HG02798 (cell line): ENCODE data around the gene SOX10.
"Not testable (repeated sequence)": the region's sequence is repeated elsewhere in the genome, so short reads cannot be mapped to it uniquely, and the experiment has no call there.

Experiments used
- ATAC-seq: cut with Tn5 transposase; IDR thresholded peaks from one replicate; pipeline ENCODE4 v1.9.1; 2021; ENCODE audit warnings: mild to moderate bottlenecking; ENCODE audit not compliant: unreplicated experiment, poor library complexity

Gene SOX10

GRCh38 chr22:37967637-37968451 lies 16.5 kb downstream of the SOX10 start:
- no peak for ATAC-seq

GRCh38 chr22:37967147-37967546 lies 17.2 kb downstream of the SOX10 start:
- no peak for ATAC-seq

DNA sequence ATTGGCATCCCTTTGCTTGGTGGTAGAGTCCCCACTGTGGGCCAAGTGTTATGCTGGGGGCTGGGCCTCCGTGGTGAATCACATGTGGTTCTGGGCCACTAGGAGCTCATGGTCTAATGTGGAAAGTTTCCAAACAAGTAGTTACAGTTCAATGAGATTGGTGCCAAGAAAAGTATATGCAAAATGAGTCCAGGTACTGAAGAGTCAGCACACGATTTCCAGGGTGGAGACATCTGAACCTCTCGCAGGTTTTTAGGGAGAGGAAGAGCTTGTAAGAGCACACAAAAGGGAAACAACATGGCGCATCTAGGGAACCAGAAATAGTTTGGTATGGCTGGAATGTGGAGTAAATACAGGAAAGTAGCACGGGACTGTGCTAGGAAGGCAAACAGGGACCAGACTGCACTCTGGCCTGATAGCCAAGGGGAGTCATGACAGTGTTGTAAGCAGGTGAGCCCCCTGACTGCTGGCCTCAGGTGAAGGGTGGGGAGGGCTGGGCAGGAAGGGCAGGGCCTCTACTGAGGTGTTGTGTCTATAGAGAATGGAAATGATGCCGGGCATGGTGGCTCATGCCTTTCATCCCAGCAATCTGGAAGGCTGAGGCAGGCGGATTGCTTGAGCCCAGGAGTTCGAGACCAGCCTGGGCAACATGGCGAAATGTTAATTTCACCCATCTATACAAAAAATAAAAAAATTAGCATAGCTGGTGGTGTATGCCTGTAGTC lies 18.3 kb downstream of the SOX10 start:
- ATAC-seq = no peak

GRCh38 chr22:37961062-37961461 lies 23.3 kb downstream of the SOX10 start:
- ATAC-seq = no peak

DNA sequence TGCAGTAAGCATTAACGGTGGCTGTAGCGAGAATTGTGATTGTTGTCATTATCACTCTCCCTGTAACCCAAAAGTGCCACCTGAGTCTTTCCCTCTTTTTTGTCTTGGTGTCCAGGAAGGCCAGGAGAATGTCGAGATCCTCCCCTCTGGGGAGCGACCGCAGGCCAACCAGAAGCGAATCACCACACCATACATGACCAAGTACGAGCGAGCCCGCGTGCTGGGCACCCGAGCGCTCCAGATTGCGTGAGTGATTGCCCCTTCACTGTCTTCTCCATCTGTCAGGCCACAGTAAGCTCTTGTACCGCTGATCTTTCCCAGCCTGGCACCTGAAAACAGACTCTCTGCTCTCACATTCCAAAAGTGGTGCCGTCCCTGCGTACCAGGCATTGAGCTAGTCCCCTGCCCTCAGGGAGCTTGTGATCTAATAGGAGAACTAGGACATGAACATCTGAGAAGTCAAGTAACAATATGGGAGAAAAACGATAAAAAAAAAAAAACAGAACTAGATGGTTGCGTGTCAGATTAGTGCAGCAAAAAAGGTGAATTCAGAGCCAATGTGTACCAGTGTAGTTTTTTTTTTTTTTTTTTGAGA lies 25.0 kb downstream of the SOX10 start:
- no peak for ATAC-seq

DNA sequence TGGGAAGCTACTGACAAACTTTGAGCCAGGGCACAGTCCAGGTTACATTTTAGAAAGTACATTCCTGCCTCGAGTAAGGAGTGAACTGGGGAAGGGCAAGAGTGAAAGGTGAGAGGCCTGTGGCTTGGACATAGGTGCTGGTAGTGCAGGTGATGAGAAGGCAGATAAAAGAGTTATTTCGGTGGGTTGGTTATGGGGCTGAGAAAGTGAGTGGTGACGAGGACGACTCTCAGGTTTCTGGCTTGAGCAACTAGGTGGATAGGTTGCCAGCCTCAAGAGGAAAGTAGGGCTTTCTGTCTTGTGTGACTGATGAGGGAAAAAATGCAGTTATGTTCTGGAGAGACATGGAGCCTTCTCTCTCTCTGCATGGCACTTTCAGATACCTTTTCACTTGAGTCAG lies 27.1 kb downstream of the SOX10 start:
- no peak for ATAC-seq

GRCh38 chr22:37955825-37956397 lies 28.4 kb downstream of the SOX10 start:
- not testable (repeated sequence) for ATAC-seq

DNA sequence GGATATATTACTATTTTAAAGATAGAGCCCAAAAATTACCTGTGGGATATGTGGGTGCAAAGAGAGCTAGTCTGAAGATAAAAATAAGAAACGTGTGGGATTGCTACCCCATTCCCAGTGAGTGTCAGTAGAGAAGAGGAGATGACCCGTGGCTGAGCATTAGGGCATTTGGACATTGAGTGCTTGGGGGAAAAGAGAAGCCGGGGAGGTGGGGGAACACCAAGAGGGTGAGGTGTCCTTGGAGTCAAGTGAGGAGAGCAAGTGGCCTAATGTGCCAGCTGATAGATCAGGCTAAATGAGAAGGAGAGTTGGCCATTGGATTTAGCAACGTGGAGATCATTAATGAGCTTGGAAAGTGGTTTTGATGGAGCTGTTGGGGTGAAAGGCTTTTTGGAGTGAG lies 29.7 kb downstream of the SOX10 start:
- no peak for ATAC-seq

DNA sequence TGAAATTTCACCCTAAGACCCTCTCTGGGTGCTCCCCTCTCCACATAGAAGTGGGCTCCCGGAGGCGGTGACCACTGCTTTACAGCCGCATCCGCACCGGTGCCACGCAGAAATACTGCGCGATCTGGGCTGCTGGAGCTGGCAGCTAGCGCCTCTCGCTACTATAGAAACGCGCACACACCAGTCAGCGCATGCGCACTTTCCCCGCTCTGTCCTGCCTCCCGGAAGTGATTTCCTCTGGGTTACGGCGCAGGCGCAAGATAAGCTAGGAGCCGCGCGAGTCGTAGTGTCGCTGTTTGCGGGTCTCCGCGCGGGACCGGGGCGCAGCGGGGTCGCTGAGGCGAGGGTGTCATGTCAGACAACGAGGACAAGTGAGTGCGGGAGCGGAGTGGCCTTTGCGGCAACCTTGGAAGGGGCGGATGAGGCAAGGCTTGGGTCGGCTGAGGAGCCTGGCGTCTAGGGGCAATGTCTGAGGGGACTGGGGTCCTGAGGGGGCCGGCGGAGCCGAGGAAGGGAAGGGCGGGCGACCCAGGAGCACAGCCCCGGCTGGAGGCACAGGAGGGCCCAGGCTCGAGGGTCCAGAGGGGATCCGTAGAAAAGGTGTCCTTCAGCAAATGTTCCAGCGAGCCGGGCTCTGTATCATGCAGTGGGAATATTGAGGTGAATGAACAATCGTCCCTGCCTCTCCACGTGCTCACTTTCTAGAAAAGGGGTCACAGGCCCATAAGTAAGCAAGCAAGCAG lies 30.7 kb downstream of the SOX10 start, which contains the start of the genes C22orf23 and POLR2F:
C22orf23 (minus strand) TSS at position 165 of the 743 bp plus-strand sequence. CDS start 452 bp downstream, outside the sequence.
POLR2F (plus strand) TSS at position 263 of the 743 bp plus-strand sequence; CDS start at position 352, 89 bp downstream.
- peak; percentile 93 for ATAC-seq

GRCh38 chr22:37953062-37953436 lies 31.3 kb downstream of the SOX10 start:
- no peak for ATAC-seq

- not testable (repeated sequence) for ATAC-seq
Observed at GRCh38 chr22:37952629-37953028, 31.7 kb downstream of the SOX10 start.

- no peak for ATAC-seq
Observed at GRCh38 chr22:37951305-37951704, 33.0 kb downstream of the SOX10 start.

- ATAC-seq = not testable (repeated sequence)
Observed at GRCh38 chr22:37947142-37947795, 37.1 kb downstream of the SOX10 start.

DNA sequence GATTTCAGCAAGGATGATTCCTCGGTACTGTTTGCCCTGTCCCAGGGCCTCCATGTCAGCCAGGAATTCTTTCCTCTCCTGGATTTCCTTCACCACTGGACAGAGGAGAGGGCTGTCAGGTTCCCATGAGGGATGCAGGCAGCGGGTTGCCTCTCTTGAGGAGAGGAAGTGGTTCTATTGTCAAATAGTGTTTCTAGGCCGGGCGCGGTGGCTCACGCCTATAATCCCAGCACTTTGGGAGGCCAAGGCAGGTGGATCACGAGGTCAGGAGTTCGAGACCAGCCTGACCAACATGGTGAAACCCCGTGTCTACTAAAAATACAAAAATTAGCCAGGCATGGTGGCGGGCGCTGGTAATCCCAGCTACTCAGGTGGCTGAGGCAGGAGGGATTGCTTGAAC lies 39.9 kb downstream of the SOX10 start:
- not testable (repeated sequence) for ATAC-seq

DNA sequence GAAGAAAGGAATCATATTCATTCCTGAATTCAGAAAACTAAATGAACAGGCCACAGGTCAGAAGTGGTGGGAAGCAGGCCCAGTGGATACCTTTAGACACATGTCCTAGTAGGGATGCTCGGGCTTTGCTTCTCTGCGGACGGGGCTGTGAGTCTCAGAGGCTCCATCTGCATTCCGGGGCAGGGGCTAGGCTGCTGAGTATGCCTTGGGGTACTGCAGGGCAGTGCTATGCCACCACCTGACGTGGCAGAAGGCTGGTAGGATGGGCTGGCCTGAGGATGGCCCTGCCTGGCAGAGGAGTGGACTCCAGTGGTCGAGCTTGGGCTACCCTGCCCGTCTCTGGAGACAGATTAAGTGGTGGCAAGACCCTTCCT lies 40.5 kb downstream of the SOX10 start:
- no peak for ATAC-seq

DNA sequence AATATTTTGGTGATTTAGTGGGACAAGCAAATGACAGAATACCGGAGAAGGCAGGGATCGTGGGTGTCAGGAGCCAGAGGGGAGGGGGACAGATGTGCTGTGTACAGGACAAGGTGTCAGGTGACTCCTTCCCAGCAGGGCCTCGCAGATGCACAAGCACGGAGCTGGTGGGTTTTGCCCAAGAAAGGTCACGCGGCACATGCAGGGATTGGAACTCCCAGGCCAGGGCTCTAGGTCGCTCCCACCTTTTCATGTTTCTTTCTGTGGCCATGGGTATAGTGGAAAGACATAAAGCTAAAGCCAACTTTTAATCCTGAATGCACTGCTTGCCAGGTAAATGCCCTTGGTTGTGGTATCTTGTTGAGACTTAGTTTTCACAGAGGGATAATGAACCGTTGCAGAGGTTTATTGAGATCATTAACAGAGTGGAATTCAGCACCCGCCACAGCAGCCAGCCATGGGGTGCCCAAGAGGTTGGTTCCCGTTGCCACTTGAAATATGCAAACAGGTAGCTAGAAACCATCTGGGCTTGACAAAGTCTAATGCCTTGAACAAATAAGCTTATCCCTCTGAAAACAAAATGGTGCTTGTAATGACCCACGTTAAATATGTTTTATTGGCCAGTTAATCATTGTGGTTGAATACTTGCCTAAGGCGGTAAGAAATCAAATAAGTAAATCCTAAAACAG lies 41.1 kb downstream of the SOX10 start:
- ATAC-seq = no peak

GRCh38 chr22:37942133-37942532 lies 42.2 kb downstream of the SOX10 start:
- ATAC-seq = no peak

DNA sequence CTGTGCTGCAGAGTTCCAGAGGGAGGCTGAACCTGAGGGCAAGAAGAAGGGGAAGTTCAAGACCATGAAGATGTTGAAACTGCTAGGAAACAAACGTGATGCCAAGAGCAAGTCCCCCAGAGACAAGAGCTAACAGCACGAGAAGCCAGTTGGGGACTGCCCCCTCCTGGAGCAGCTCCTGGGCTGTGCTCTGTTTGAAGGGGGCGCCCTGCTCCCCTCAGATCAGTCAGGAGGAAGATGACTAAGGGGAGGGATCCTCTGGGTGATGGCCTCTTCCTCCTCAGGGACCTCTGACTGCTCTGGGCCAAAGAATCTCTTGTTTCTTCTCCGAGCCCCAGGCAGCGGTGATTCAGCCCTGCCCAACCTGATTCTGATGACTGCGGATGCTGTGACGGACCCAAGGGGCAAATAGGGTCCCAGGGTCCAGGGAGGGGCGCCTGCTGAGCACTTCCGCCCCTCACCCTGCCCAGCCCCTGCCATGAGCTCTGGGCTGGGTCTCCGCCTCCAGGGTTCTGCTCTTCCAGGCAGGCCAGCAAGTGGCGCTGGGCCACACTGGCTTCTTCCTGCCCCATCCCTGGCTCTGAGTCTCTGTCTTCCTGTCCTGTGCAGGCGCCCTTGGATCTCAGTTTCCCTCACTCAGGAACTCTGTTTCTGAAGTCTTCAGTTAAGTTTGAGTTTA lies 43.5 kb downstream of the SOX10 start:
- ATAC-seq = no peak
